OCI-LY1 (cell line): ENCODE results near the gene FERMT3.

Experiments
- H2AFZ ChIP-seq: fragments of 200-600 bp; sonication (generic), shearing (Covaris generic); 2 replicates; pipeline ENCODE4 v1.6.0; 2014; ENCODE audit warnings: antibody characterized with exemption, mild to moderate bottlenecking, low read length
- H3F3A ChIP-seq: fragments of 200-600 bp; sonication (generic), shearing (Covaris generic); 2 replicates; pipeline ENCODE4 v1.6.0; 2014; ENCODE audit warnings: mild to moderate bottlenecking, antibody characterized with exemption, low read length, moderate library complexity; ENCODE audit not compliant: insufficient read depth
- H3K27ac ChIP-seq: fragments of 200-600 bp; sonication (generic); 2 replicates; pipeline ENCODE4 v1.5.1; 2014; ENCODE audit warnings: low read length, mixed run types, mild to moderate bottlenecking, low read depth; ENCODE audit not compliant: poor library complexity, severe bottlenecking
- H3K27me3 ChIP-seq: fragments of 200-600 bp; sonication (generic); 2 replicates; pipeline ENCODE4 v1.6.0; 2014; ENCODE audit warnings: antibody characterized with exemption, mild to moderate bottlenecking, low read length, moderate library complexity; ENCODE audit not compliant: insufficient read depth
- H3K36me3 ChIP-seq: fragments of 200-600 bp; sonication (generic); 2 replicates; pipeline ENCODE4 v1.6.1; 2014; ENCODE audit warnings: mild to moderate bottlenecking, antibody characterized with exemption, low read length, moderate library complexity, mixed read lengths; ENCODE audit not compliant: insufficient read depth
- H3K4me1 ChIP-seq: fragments of 200-600 bp; sonication (generic); 2 replicates; pipeline ENCODE4 v1.5.1; 2014; ENCODE audit warnings: mild to moderate bottlenecking, low read length, moderate library complexity; ENCODE audit not compliant: insufficient read depth, severe bottlenecking
- H3K4me2 ChIP-seq: fragments of 200-600 bp; sonication (generic), shearing (Covaris generic); 2 replicates; pipeline ENCODE4 v1.6.1; 2014; ENCODE audit warnings: low read length
- H3K4me3 ChIP-seq: fragments of 200-600 bp; sonication (generic); 2 replicates; pipeline ENCODE4 v1.5.1; 2014; ENCODE audit warnings: low read length, low read depth, mild to moderate bottlenecking, mixed read lengths; ENCODE audit not compliant: poor library complexity, severe bottlenecking
- H3K79me2 ChIP-seq: fragments of 200-600 bp; shearing (Covaris generic); 2 replicates; pipeline ENCODE4 v1.6.1; 2016; ENCODE audit warnings: mixed run types, low read length, mixed read lengths; ENCODE audit not compliant: insufficient read depth
- H3K9ac ChIP-seq: fragments of 200-600 bp; sonication (generic), shearing (Covaris generic); 2 replicates; pipeline ENCODE4 v1.6.1; 2014; ENCODE audit warnings: mild to moderate bottlenecking, low read length, mixed read lengths
- H3K9me2 ChIP-seq: fragments of 200-600 bp; sonication (generic), shearing (Covaris generic); 2 replicates; pipeline ENCODE4 v1.6.1; 2014; ENCODE audit warnings: low read depth, mild to moderate bottlenecking, low read length, mixed read lengths
- H3K9me3 ChIP-seq: fragments of 200-600 bp; shearing (Covaris generic); 2 replicates; pipeline ENCODE4 v1.6.1; 2014; ENCODE audit warnings: low read length, mixed read lengths
- H4K20me1 ChIP-seq: fragments of 200-600 bp; sonication (generic), shearing (Covaris generic); 2 replicates; pipeline ENCODE4 v1.6.0; 2016; ENCODE audit warnings: mild to moderate bottlenecking, low read length; ENCODE audit not compliant: insufficient read depth
- CTCF ChIP-seq: fragments of 200-600 bp; sonication (generic), shearing (Covaris generic); IDR thresholded peaks from 2 replicates; pipeline ENCODE4 v1.5.1; 2017; ENCODE audit warnings: mild to moderate bottlenecking, antibody characterized with exemption, low read length, moderate library complexity, mixed read lengths
- EZH2 ChIP-seq: fragments of 200-600 bp; sonication (generic), shearing (Covaris generic); IDR thresholded peaks from 2 replicates; pipeline ENCODE4 v1.8.0; 2017; ENCODE audit warnings: borderline replicate concordance, mixed run types, mild to moderate bottlenecking, antibody characterized with exemption, low read length, moderate library complexity, mixed read lengths

Gene FERMT3

GRCh38 chr11:64253481-64253880 is 47.0 kb downstream of the FERMT3 start:
- H3K4me2 ChIP-seq: no peak overlapping the region

GRCh38 chr11:64254326-64254725 is 47.8 kb downstream of the FERMT3 start:
- H3K9ac ChIP-seq: no peak overlapping the region
- no peak overlapping the region for H3K27ac ChIP-seq
- TF ChIP-seq CTCF: no peak
- no peak for TF ChIP-seq EZH2

More at GRCh38 chr11:64253481-64253880, 47.0 kb downstream of the FERMT3 start:
- Histone ChIP-seq H3F3A (no peaks in the 10 kb centered on the region), H3K27ac (no peak overlapping the region), H3K9me3 (no peaks in the 10 kb centered on the region), H3K27me3 (no peaks in the 10 kb centered on the region), H3K9me2 (no peaks in the 10 kb centered on the region), H2AFZ (no peak overlapping the region), H3K36me3 (peaks cover 12% of the 10 kb centered on the region; the same call in 1 of the 2 replicates), H3K4me3 (no peak overlapping the region), H4K20me1 (no peaks in the 10 kb centered on the region), H3K4me1 (peaks cover 22% of the 10 kb centered on the region), H3K9ac (no peak overlapping the region), H3K79me2 (no peaks in the 10 kb centered on the region)
- TF ChIP-seq CTCF: no peak
- TF ChIP-seq EZH2: no peak

GRCh38 chr11:64255135-64256128 is 48.9 kb downstream of the FERMT3 start:
- H3K9me2 ChIP-seq: no peaks in the 10 kb centered on the region
- TF ChIP-seq CTCF: no peak
- TF ChIP-seq EZH2: no peak

More at GRCh38 chr11:64254326-64254725, 47.8 kb downstream of the FERMT3 start:
- Histone ChIP-seq H3K36me3 (peaks cover 20% of the 10 kb centered on the region; the same call in 1 of the 2 replicates), H3K79me2 (no peaks in the 10 kb centered on the region), H3K4me1 (peaks cover 22% of the 10 kb centered on the region), H3K9me2 (no peaks in the 10 kb centered on the region), H3K27me3 (no peaks in the 10 kb centered on the region), H3K4me2 (no peak overlapping the region), H4K20me1 (no peaks in the 10 kb centered on the region), H3F3A (no peaks in the 10 kb centered on the region), H3K9me3 (no peaks in the 10 kb centered on the region), H3K4me3 (no peak overlapping the region), H2AFZ (no peak overlapping the region)

More at GRCh38 chr11:64255135-64256128, 48.9 kb downstream of the FERMT3 start:
- Histone ChIP-seq H4K20me1 (no peaks in the 10 kb centered on the region), H3K27ac (no peak overlapping the region), H3K9ac (no peak overlapping the region), H3K36me3 (peaks cover 30% of the 10 kb centered on the region; the same call in 1 of the 2 replicates), H3K4me2 (no peak overlapping the region), H3K4me3 (no peak overlapping the region), H3K79me2 (no peaks in the 10 kb centered on the region), H3K4me1 (peaks cover 21% of the 10 kb centered on the region), H2AFZ (no peak overlapping the region), H3K27me3 (no peaks in the 10 kb centered on the region), H3F3A (no peaks in the 10 kb centered on the region), H3K9me3 (no peaks in the 10 kb centered on the region)
